Activated CD4-positive, alpha-beta memory T cell treated with anti-CD3 and anti-CD28 coated beads, Interleukin-2, amount 10 ng/mL, durations not matched to agents 7 days and 5 days (primary cell): ENCODE measurements around the gene DMTF1. TPM values are rescaled to one million over a fixed set of nuclear protein-coding genes. Genes with fewer than 3 reads are reported as not detected.
A peak's percentile ranks its signal among the peaks of the same experiment; 100 is the strongest.
"Not testable (repeated sequence)": the region's sequence is repeated elsewhere in the genome, so short reads cannot be mapped to it uniquely, and the experiment has no call there.

Experiments used
- CTCF ChIA-PET: fragments of 350-600 bp; sonication (Branson Sonifier 250); formaldehyde crosslinking; loops from one replicate; lab custom pipeline; 2021; ENCODE audit warnings: antibody characterized with exemption, inconsistent platforms; lab: Charles Lee
- POLR2A ChIA-PET: fragments of 350-600 bp; sonication (Branson Sonifier 250); formaldehyde crosslinking; loops from one replicate; lab custom pipeline; 2021; ENCODE audit warnings: antibody characterized with exemption; lab: Charles Lee
- DNase-seq: peaks from one replicate; pipeline ENCODE4 v3.0.0-alpha.2; 2020
- H3K27ac Mint-ChIP-seq: one replicate; pipeline ENCODE4 v1.8.0; 2021; ENCODE audit warnings: mild to moderate bottlenecking, mixed read lengths
- H3K27me3 Mint-ChIP-seq: one replicate; pipeline ENCODE4 v1.8.0; 2021; ENCODE audit warnings: mixed read lengths
- H3K36me3 Mint-ChIP-seq: one replicate; pipeline ENCODE4 v1.8.0; 2021; ENCODE audit warnings: low read depth, mixed read lengths
- H3K4me1 Mint-ChIP-seq: one replicate; pipeline ENCODE4 v1.8.0; 2021; ENCODE audit warnings: mixed read lengths
- H3K4me3 Mint-ChIP-seq: one replicate; pipeline ENCODE4 v1.8.0; 2021; ENCODE audit warnings: mild to moderate bottlenecking, mixed read lengths
- H3K9me3 Mint-ChIP-seq: one replicate; pipeline ENCODE4 v1.8.0; 2021; ENCODE audit warnings: mixed read lengths
- total RNA-seq, 2 experiments: library from RNA; stranded (reverse); gene quantifications; one replicate each; pipeline ENCODE4 v1.2.3, GENCODE V29; 2021

The DMTF1 gene, protein sequence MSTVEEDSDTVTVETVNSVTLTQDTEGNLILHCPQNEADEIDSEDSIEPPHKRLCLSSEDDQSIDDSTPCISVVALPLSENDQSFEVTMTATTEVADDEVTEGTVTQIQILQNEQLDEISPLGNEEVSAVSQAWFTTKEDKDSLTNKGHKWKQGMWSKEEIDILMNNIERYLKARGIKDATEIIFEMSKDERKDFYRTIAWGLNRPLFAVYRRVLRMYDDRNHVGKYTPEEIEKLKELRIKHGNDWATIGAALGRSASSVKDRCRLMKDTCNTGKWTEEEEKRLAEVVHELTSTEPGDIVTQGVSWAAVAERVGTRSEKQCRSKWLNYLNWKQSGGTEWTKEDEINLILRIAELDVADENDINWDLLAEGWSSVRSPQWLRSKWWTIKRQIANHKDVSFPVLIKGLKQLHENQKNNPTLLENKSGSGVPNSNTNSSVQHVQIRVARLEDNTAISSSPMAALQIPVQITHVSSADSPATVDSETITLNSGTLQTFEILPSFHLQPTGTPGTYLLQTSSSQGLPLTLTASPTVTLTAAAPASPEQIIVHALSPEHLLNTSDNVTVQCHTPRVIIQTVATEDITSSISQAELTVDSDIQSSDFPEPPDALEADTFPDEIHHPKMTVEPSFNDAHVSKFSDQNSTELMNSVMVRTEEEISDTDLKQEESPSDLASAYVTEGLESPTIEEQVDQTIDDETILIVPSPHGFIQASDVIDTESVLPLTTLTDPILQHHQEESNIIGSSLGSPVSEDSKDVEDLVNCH
- 10 to 100 TPM; 95.3 to 97.8 TPM for total RNA-seq

DNA sequence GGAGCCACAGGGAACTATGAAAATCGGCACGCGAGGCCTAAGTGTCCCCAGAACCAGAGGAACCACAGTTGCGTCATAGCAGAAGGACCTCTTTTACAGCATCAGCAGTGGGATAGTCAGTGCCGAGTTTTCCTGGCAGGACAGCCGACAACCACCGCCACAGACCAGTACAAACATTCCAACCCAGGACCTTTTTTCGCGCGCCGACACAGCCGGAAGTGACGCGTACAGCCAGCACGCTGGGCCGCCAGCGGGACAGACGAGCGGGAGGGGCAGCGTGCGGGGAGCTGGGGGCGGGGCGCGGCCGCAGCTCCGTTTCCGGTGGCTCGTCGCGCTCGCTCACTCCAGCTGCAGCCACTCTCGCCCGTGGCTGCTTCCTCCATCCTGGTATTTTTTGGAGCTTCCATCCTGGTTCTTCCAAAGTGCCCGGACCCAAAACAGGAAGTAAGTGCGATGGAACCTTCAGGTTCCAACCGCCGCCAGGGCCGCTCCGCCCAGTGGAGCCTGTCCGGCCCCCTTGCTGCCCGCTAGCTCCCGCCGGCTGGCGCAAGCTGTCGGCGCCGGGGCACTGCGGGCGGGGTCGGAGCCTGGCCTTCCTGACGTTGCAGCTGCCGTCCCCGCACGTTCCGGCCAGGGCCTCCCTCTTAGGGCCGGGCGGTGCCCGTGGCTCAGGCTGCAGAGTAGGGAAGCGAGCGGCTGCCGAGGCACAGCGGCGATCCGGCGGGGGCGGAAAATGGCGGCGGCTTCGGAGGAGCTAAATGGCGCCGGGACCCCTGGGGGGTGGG, at the start of gene DMTF1:
TSS of gene DMTF1 (plus strand) at position 342 of the 785 bp plus-strand sequence. CDS start 12,489 bp downstream, outside the sequence.
- DNase-seq: peak; percentile 88
- H3K4me1 Mint-ChIP-seq: peaks cover 43% of the 10 kb centered on the region
- POLR2A ChIA-PET: interaction anchor here (0.6 to 14.2 kb wide), 28 partner anchors 9 to 1068 kb away, joined by 3 to 337 read pairs (median 4); partner anchors contain the start of genes ABCB1, CROT, ELAPOR2 and SRI
- no peaks in the 10 kb centered on the region for H3K27me3 Mint-ChIP-seq
- peak within 1 kb of the TSS; percentile 94 for H3K4me3 Mint-ChIP-seq
- CTCF ChIA-PET: interaction anchor here (0.6 to 3.3 kb wide), 11 partner anchors 8 to 327 kb away, joined by 3 to 23 read pairs (median 3); partner anchors contain the start of genes ELAPOR2 and TMEM243
- peaks cover 33% of the 10 kb centered on the region for H3K36me3 Mint-ChIP-seq
- no peaks in the 10 kb centered on the region for H3K9me3 Mint-ChIP-seq
- peak within 1 kb of the TSS; percentile 93 for H3K27ac Mint-ChIP-seq

DNA sequence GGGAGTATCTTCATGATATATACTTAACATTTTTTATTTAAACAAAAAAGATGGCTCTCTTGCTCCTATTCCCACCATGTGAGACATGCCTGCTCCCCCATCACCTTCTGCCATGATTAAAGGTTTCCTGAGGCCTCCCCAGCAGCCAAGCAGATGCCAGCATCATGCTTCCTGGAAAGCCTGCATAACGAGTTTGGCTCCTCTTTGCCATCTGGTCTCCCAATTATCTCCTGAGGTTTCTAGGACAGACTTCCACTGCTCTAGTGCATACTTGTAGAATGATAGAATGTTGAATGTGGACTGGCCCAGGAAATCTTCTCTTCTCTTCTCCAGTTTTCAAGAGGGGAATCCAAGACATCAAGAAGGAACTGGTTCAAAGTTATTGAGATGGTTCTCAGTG, 46.9 kb upstream of the DMTF1 start:
- H3K27me3 Mint-ChIP-seq: peaks cover 18% of the 10 kb centered on the region
- CTCF ChIA-PET: no interaction called here
- H3K36me3 Mint-ChIP-seq: no peaks in the 10 kb centered on the region
- POLR2A ChIA-PET: no interaction called here
- H3K4me3 Mint-ChIP-seq: no peak overlapping the region
- H3K4me1 Mint-ChIP-seq: no peaks in the 10 kb centered on the region
- no peaks in the 10 kb centered on the region for H3K9me3 Mint-ChIP-seq
- H3K27ac Mint-ChIP-seq: no peak overlapping the region
- no peak for DNase-seq

- Mint-ChIP-seq H3K27me3 (peaks cover 15% of the 10 kb centered on the region), H3K9me3 (no peaks in the 10 kb centered on the region), H3K4me3 (no peak overlapping the region), H3K36me3 (no peaks in the 10 kb centered on the region), H3K4me1 (no peaks in the 10 kb centered on the region), H3K27ac (no peak overlapping the region)
- ChIA-PET POLR2A (no interaction called here), CTCF (no interaction called here)
- DNase-seq: no peak
Measured at GRCh38 chr7:87106974-87107612, 45.2 kb upstream of the DMTF1 start.

GRCh38 chr7:87107949-87108776, 44.1 kb upstream of the DMTF1 start:
- CTCF ChIA-PET: no interaction called here
- H3K4me3 Mint-ChIP-seq: no peak overlapping the region
- peaks cover 15% of the 10 kb centered on the region for H3K27me3 Mint-ChIP-seq
- no peaks in the 10 kb centered on the region for H3K36me3 Mint-ChIP-seq
- POLR2A ChIA-PET: no interaction called here
- no peak overlapping the region for H3K27ac Mint-ChIP-seq
- H3K4me1 Mint-ChIP-seq: no peaks in the 10 kb centered on the region
- no peak for DNase-seq
- H3K9me3 Mint-ChIP-seq: no peaks in the 10 kb centered on the region

GRCh38 chr7:87110778-87111177, 41.5 kb upstream of the DMTF1 start:
- Mint-ChIP-seq H3K27me3 (peaks cover 15% of the 10 kb centered on the region), H3K4me1 (no peaks in the 10 kb centered on the region), H3K27ac (no peak overlapping the region), H3K9me3 (no peaks in the 10 kb centered on the region), H3K4me3 (no peak overlapping the region), H3K36me3 (no peaks in the 10 kb centered on the region)
- ChIA-PET POLR2A (no interaction called here), CTCF (no interaction called here)
- DNase-seq: no peak

GRCh38 chr7:87111877-87112276, 40.4 kb upstream of the DMTF1 start:
- peaks cover 14% of the 10 kb centered on the region for H3K27me3 Mint-ChIP-seq
- CTCF ChIA-PET: no interaction called here
- no peaks in the 10 kb centered on the region for H3K9me3 Mint-ChIP-seq
- H3K27ac Mint-ChIP-seq: no peak overlapping the region
- POLR2A ChIA-PET: no interaction called here
- H3K36me3 Mint-ChIP-seq: no peaks in the 10 kb centered on the region
- H3K4me1 Mint-ChIP-seq: peaks cover 3% of the 10 kb centered on the region
- no peak overlapping the region for H3K4me3 Mint-ChIP-seq
- DNase-seq: no peak

DNA sequence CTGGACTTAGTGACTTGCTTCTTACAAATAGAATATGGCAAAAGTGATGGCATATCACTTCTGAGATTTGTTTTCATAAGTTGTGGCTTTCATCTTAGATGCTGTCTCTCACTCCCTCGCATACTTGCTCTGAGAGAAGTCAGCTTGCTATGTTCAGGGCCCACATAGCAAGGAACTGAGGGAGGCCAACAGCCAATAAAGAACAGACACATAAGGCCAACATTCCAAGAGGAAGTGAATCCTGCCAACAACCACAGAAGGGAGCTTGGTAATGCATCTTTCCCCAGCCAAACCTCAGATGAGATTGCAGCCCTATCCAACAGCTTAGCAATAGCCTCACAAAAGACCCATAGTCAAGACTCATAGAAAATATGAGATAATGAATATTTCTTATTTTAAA, 39.2 kb upstream of the DMTF1 start:
- Mint-ChIP-seq H3K9me3 (no peaks in the 10 kb centered on the region), H3K4me1 (peaks cover 4% of the 10 kb centered on the region)
- CTCF ChIA-PET: no interaction called here

DNA sequence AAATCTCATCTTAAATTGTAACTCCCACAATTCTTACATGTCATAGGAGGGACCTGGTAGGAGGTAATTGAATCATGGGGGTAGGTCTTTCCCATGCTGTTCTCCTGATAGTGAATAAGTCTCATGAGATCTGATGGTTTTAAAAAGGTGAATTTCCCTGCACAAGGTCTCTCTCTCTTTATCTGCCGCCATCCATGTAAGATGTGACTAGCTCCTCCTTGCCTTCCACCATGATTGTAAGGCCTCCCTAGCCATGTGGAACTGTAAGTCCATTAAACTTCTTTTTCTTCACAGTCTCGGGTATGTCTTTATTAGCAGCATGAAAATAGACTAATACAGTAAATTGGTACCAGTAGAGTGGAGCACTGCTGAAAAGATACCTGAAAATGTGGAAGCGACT, 38.3 kb upstream of the DMTF1 start:
- H3K27ac Mint-ChIP-seq, H3K4me1 Mint-ChIP-seq, H3K36me3 Mint-ChIP-seq, H3K4me3 Mint-ChIP-seq, H3K27me3 Mint-ChIP-seq, DNase-seq, CTCF ChIA-PET, H3K9me3 Mint-ChIP-seq, POLR2A ChIA-PET: not testable (repeated sequence)

More for the DNA sequence above, 39.2 kb upstream of the DMTF1 start:
- H3K4me3 Mint-ChIP-seq: no peak overlapping the region
- H3K27ac Mint-ChIP-seq: no peak overlapping the region
- no peaks in the 10 kb centered on the region for H3K36me3 Mint-ChIP-seq
- no peak for DNase-seq
- H3K27me3 Mint-ChIP-seq: peaks cover 7% of the 10 kb centered on the region
- POLR2A ChIA-PET: no interaction called here

DNA sequence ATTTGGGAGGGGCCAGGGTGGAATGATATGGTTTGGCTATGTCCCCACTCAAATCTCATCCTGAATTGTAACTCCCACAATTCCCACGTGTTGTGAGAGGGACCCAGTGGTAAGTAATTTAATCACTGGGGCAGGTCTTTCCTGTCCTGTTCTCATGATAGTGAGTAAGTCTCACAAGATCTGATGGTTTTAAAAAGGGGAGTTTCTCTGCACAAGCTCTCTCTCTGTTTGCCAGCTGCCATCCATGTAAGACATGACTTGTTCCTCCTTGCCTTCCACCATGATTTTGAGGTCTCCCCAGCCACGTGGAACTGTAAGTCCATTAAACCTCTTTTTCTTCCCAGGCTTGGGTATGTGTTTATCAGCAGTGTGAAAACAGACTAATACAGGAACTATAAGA, 36.5 kb upstream of the DMTF1 start:
- H3K27me3 Mint-ChIP-seq, H3K9me3 Mint-ChIP-seq, CTCF ChIA-PET, POLR2A ChIA-PET, H3K4me3 Mint-ChIP-seq, H3K36me3 Mint-ChIP-seq, DNase-seq, H3K27ac Mint-ChIP-seq, H3K4me1 Mint-ChIP-seq: not testable (repeated sequence)

GRCh38 chr7:87116315-87116714, 35.9 kb upstream of the DMTF1 start:
- no peak overlapping the region for H3K27ac Mint-ChIP-seq
- H3K36me3 Mint-ChIP-seq: no peaks in the 10 kb centered on the region
- DNase-seq: no peak
- H3K4me3 Mint-ChIP-seq: no peak overlapping the region
- ChIA-PET POLR2A (no interaction called here), CTCF (no interaction called here)
- no peaks in the 10 kb centered on the region for H3K27me3 Mint-ChIP-seq
- no peaks in the 10 kb centered on the region for H3K9me3 Mint-ChIP-seq
- H3K4me1 Mint-ChIP-seq: peaks cover 4% of the 10 kb centered on the region

DNA sequence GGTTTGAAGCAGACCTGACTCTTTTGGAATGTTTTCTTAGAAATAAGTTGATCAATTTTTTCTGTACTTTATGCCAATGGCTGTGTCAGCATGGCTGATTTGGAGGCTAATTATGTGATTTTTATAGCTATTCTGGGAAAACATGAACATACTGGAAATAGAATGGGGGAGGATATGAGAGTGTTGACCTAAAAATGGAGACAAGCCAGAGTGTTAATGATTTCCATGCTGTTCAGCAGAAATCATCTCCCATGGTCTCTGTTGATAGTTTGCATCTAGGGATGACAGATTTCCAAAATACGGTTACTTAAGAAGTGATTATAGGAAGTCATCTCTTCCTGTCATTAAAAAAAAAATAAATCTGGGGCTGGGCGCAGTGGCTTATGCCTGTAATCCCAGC, 32.7 kb upstream of the DMTF1 start:
- Mint-ChIP-seq H3K27ac (no peak overlapping the region), H3K36me3 (no peaks in the 10 kb centered on the region), H3K27me3 (no peaks in the 10 kb centered on the region), H3K9me3 (no peaks in the 10 kb centered on the region), H3K4me1 (peaks cover 4% of the 10 kb centered on the region), H3K4me3 (no peak overlapping the region)
- DNase-seq: no peak
- ChIA-PET POLR2A (no interaction called here), CTCF (no interaction called here)

- no peaks in the 10 kb centered on the region for H3K9me3 Mint-ChIP-seq
- CTCF ChIA-PET: no interaction called here
- H3K27ac Mint-ChIP-seq: no peak overlapping the region
- POLR2A ChIA-PET: no interaction called here
- H3K27me3 Mint-ChIP-seq: peaks cover 1% of the 10 kb centered on the region
- H3K4me1 Mint-ChIP-seq: no peaks in the 10 kb centered on the region
- no peak overlapping the region for H3K4me3 Mint-ChIP-seq
- no peaks in the 10 kb centered on the region for H3K36me3 Mint-ChIP-seq
- DNase-seq: no peak
Measured at GRCh38 chr7:87123105-87123504, 29.1 kb upstream of the DMTF1 start.
